Endothelial cell of umbilical vein (primary cell): ENCODE data around the gene KAZN. TPM values are rescaled to one million over a fixed set of nuclear protein-coding genes. Genes with fewer than 3 reads are reported as not detected.

Experiments used
- BruUV-seq: library from RNA; stranded (reverse); fragments of 400-500 nt; replicated peaks from 2 replicates; lab custom pipeline; 2021; lab: Mats Ljungman, UMichigan
- CTCF ChIA-PET: fragments of 300-600, 350-600 bp; sonication (Branson Sonifier 250); formaldehyde crosslinking; loops from one replicate; lab custom pipeline; 2021; ENCODE audit warnings: antibody characterized with exemption, inconsistent platforms; lab: Charles Lee
- POLR2A ChIA-PET: fragments of 300-600, 350-600 bp; sonication (Branson Sonifier 250); formaldehyde crosslinking; loops from one replicate; lab custom pipeline; 2021; ENCODE audit warnings: antibody characterized with exemption, inconsistent platforms; lab: Charles Lee
- DNase-seq: peaks from one replicate; pipeline ENCODE4 v3.0.0-alpha.2; 2011; ENCODE audit warnings: low read depth, low spot score
- FAIRE-seq: peaks from 2 replicates; lab custom pipeline; 2011; peaks lifted over from hg19 to GRCh38; lab: Jason Lieb, UNC
- H2AFZ ChIP-seq: 2 replicates; pipeline ENCODE4 v1.6.0; 2012; ENCODE audit warnings: low read depth, low read length, control low read depth, inconsistent platforms
- H3K27ac ChIP-seq: 2 replicates; pipeline ENCODE4 v1.5.1; 2011; ENCODE audit warnings: low read depth, mild to moderate bottlenecking, control low read depth, low read length, moderate library complexity; ENCODE audit not compliant: insufficient read depth
- H3K27me3 ChIP-seq, 2 experiments: 2 replicates each; pipeline versions ENCODE4 v1.6.0 to v1.6.1; 2011; ENCODE audit warnings: low read length in 2 of 2, mixed read lengths in 1 of 2; ENCODE audit not compliant: control insufficient read depth in 2 of 2, insufficient read depth in 2 of 2
- H3K36me3 ChIP-seq, 2 experiments: 2 replicates in 1 of 2; 3 replicates in 1 of 2; pipeline ENCODE4 v1.5.1; 2011; ENCODE audit warnings: low read length in 2 of 2, mild to moderate bottlenecking in 1 of 2, moderate library complexity in 1 of 2; ENCODE audit not compliant: control insufficient read depth in 2 of 2, insufficient read depth in 2 of 2; ENCODE audit errors: extremely low read depth in 1 of 2
- H3K4me1 ChIP-seq: 3 replicates; pipeline ENCODE4 v1.5.1; 2011; ENCODE audit warnings: mild to moderate bottlenecking, low read length; ENCODE audit not compliant: control insufficient read depth, insufficient read depth; ENCODE audit errors: extremely low read depth
- H3K4me2 ChIP-seq: 2 replicates; pipeline ENCODE4 v1.6.1; 2011; ENCODE audit warnings: low read length, control low read depth, mixed read lengths; ENCODE audit not compliant: insufficient read depth
- H3K4me3 ChIP-seq, 3 experiments: fragments of 200-600 bp in 1 of 3; sonication (generic), shearing (Covaris generic) in 1 of 3; replicated peaks in 1 of 3; 2 replicates each; pipeline ENCODE4 v1.5.1; 2011 to 2016; ENCODE audit warnings: control low read depth in 3 of 3, low read length in 3 of 3, mild to moderate bottlenecking in 2 of 3, inconsistent platforms in 1 of 3, low read depth in 1 of 3, moderate library complexity in 1 of 3; ENCODE audit not compliant: insufficient read depth in 1 of 3
- H3K79me2 ChIP-seq: 2 replicates; pipeline ENCODE4 v1.6.0; 2012; ENCODE audit warnings: low read length, inconsistent platforms; ENCODE audit not compliant: control insufficient read depth, insufficient read depth
- H3K9ac ChIP-seq: replicated peaks from 2 replicates; pipeline ENCODE3; 2011; ENCODE audit warnings: low read length, control low read depth; ENCODE audit not compliant: insufficient read depth; ENCODE audit errors: extremely low read depth
- H3K9me1 ChIP-seq: replicated peaks from 3 replicates; pipeline ENCODE4 v1.6.0; 2011; ENCODE audit warnings: mild to moderate bottlenecking, low read length; ENCODE audit not compliant: control insufficient read depth, insufficient read depth; ENCODE audit errors: extremely low read depth
- H3K9me3 ChIP-seq: replicated peaks from 2 replicates; pipeline ENCODE4 v1.5.1; 2012; ENCODE audit warnings: low read length, inconsistent platforms; ENCODE audit not compliant: control insufficient read depth, insufficient read depth
- H4K20me1 ChIP-seq: replicated peaks from 2 replicates; pipeline ENCODE3; 2011; ENCODE audit warnings: mild to moderate bottlenecking, low read length; ENCODE audit not compliant: control insufficient read depth, insufficient read depth; ENCODE audit errors: extremely low read depth
- EZH2 ChIP-seq: IDR thresholded peaks from 2 replicates; pipeline ENCODE4 v1.6.1; 2012; ENCODE audit warnings: borderline replicate concordance, low read depth, mild to moderate bottlenecking, moderate library complexity, low read length, inconsistent platforms; ENCODE audit not compliant: severe bottlenecking
- FOS ChIP-seq: IDR thresholded peaks from 2 replicates; pipeline ENCODE4 v1.6.1; 2011; ENCODE audit warnings: mild to moderate bottlenecking, low read length, moderate library complexity, borderline replicate concordance; ENCODE audit not compliant: insufficient read depth
- GATA2 ChIP-seq: IDR thresholded peaks from 2 replicates; pipeline ENCODE4 v1.7.0; 2011; ENCODE audit warnings: low read depth, mild to moderate bottlenecking, moderate library complexity, mixed read lengths, low read length; ENCODE audit not compliant: insufficient read length, insufficient read depth
- JUN ChIP-seq: IDR thresholded peaks from 2 replicates; pipeline ENCODE4 v1.6.1; 2011; ENCODE audit warnings: borderline replicate concordance, low read depth; ENCODE audit not compliant: insufficient read length, insufficient read depth
- MYC ChIP-seq: IDR thresholded peaks from one replicate; pipeline ENCODE4 v1.6.1; 2011; ENCODE audit warnings: mild to moderate bottlenecking, low read depth, low read length
- POLR2A ChIP-seq: IDR thresholded peaks from 2 replicates; pipeline ENCODE4 v1.6.1; 2012; ENCODE audit warnings: low read depth, mild to moderate bottlenecking, control low read depth, low read length
- POLR2AphosphoS5 ChIP-seq: IDR thresholded peaks from 2 replicates; pipeline ENCODE4 v1.6.1; 2012; ENCODE audit warnings: low read depth, mild to moderate bottlenecking, control low read depth, low read length, moderate library complexity; ENCODE audit not compliant: insufficient read depth
- dilution Hi-C: fragments of 300-500 bp; cut with MboI; formaldehyde crosslinking; loops from one replicate; pipeline ENCODE4 v1.15.0; 2019; ENCODE audit warnings: low sequenced_read_pairs; ENCODE audit not compliant: extremely low pct_ligation_motif_present
- intact Hi-C: fragments of 100-400 bp; cut with micrococcal nuclease; formaldehyde crosslinking; loops from one replicate; pipeline ENCODE4 v1.10.0; 2022
- polyA plus RNA-seq, 4 experiments: library from polyadenylated mRNA; depleted of rRNA in 3 of 4; stranded (reverse) in 3 of 4; unstranded in 1 of 4; fragments of >200 nt; gene quantifications; 2 replicates each; pipeline versions ENCODE4 v1.2.1 to v1.2.3, GENCODE V29; 2011 to 2012; ENCODE audit warnings: missing spikeins in 1 of 4
- total RNA-seq: library from RNA; stranded (reverse); gene quantifications from 2 replicates; pipeline ENCODE4 v1.2.3, GENCODE V29; 2021
- TF ChIP-seq, protein P1 (sequence below): IDR thresholded peaks from 2 replicates; pipeline ENCODE4 v1.6.1; 2011; ENCODE audit not compliant: insufficient read depth, insufficient read length
- TF ChIP-seq, protein P2 (sequence below), 2 donors: IDR thresholded peaks; 1 replicate in 1 of 2; 2 replicates in 1 of 2; pipeline ENCODE4 v1.5.1; 2011; ENCODE audit warnings: low read length in 2 of 2, mild to moderate bottlenecking in 2 of 2, moderate library complexity in 2 of 2, control low read depth in 1 of 2, inconsistent platforms in 1 of 2, low read depth in 1 of 2; ENCODE audit not compliant: insufficient read depth in 1 of 2; ENCODE audit errors: extremely low read depth in 1 of 2

KAZN gene
- total and polyA plus RNA-seq, 2 donors (not counting 3 experiments of a cell fraction or from before 2014, with no cell fraction given), result 1.6 to 5.8 TPM

DNA sequence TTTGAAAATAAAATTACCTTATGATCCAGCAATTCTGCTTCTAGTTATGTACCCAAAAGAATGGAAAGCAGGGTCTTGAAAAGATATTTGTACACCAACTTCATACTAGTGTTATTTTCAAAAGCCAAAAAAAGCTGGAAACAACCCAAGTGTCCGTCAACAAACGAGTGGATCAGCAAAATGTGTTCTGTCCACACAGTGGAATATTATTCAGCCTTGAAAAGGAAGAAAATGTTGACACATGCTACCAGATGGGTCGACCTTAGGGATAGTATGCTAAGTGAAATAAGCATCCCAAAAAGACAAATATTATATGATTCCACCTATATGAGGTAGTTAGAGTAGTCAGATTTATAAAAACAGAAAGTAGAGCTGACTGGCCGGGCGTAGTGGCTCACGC lies 65.3 kb downstream of the KAZN start:
- BruUV-seq, result no TSS peak
- POLR2A ChIA-PET, result no interaction called here
- DNase-seq (no peak), FAIRE-seq (no peak)
- Histone ChIP-seq H3K4me1 (no peaks in the 10 kb centered on the region), H3K36me3 (no peaks in the 10 kb centered on the region), H2AFZ (no peak overlapping the region), H3K4me2 (no peak overlapping the region), H3K4me3 (no peak overlapping the region), H3K27me3 (no peaks in the 10 kb centered on the region), H3K9me1 (no peaks in the 10 kb centered on the region), H4K20me1 (no peaks in the 10 kb centered on the region), H3K79me2 (no peaks in the 10 kb centered on the region), H3K9me3 (no peaks in the 10 kb centered on the region), H3K27ac (no peak overlapping the region), H3K9ac (no peak overlapping the region)
- TF ChIP-seq, protein P1, sequence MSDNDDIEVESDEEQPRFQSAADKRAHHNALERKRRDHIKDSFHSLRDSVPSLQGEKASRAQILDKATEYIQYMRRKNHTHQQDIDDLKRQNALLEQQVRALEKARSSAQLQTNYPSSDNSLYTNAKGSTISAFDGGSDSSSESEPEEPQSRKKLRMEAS, result no peak
- TF ChIP-seq GATA2 (no peak), POLR2A (no peak), POLR2AphosphoS5 (no peak), FOS (no peak), MYC (no peak), EZH2 (no peak), JUN (no peak)
- TF ChIP-seq, protein P2, sequence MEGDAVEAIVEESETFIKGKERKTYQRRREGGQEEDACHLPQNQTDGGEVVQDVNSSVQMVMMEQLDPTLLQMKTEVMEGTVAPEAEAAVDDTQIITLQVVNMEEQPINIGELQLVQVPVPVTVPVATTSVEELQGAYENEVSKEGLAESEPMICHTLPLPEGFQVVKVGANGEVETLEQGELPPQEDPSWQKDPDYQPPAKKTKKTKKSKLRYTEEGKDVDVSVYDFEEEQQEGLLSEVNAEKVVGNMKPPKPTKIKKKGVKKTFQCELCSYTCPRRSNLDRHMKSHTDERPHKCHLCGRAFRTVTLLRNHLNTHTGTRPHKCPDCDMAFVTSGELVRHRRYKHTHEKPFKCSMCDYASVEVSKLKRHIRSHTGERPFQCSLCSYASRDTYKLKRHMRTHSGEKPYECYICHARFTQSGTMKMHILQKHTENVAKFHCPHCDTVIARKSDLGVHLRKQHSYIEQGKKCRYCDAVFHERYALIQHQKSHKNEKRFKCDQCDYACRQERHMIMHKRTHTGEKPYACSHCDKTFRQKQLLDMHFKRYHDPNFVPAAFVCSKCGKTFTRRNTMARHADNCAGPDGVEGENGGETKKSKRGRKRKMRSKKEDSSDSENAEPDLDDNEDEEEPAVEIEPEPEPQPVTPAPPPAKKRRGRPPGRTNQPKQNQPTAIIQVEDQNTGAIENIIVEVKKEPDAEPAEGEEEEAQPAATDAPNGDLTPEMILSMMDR (IDR thresholded peaks at IDR 0.05; ENCODE audit: extremely low read depth in 1 of 2, insufficient read depth in 1 of 2, low read depth in 1 of 2, low read length in 2 of 2), result no peak
- dilution Hi-C loops (no loop called here), intact Hi-C loops (no loop called here)
- CTCF ChIA-PET, result no interaction called here
